ENCODE measurements around the gene C4orf33. TPM values are rescaled to one million over a fixed set of nuclear protein-coding genes. Genes with fewer than 3 reads are reported as not detected.

Gene C4orf33
- total and polyA plus RNA-seq, 7 donors: 1.4 to 3.1 (median 1.8) TPM

GRCh38 chr4:129094347-129094746 is 1.6 kb upstream of the C4orf33 start:
- peak overlapping the region; percentile 94 for H3K27ac ChIP-seq
- WGBS, 3 donors: 54 to 63% (median 54%) methylated on average over 3 of the region's 3 CpGs
- intact Hi-C loops (cut with DNase I): loop anchor here in 1 of 2 donors (5.0 kb wide), 1 partner anchor 807 kb away; the partner anchor contains the start of gene PGRMC2
- no peaks in the 10 kb centered on the region for H3K9me3 ChIP-seq
- H3K4me3 ChIP-seq: peak overlapping the region; percentile 84
- no peak for DNase-seq
- TF ChIP-seq CTCF (IDR thresholded peaks at IDR 0.05): no peak
- ATAC-seq: no peak
- no peaks in the 10 kb centered on the region for H3K36me3 ChIP-seq (ENCODE audit: insufficient read depth in 1 of 2, low read depth in 1 of 2)
- H3K27me3 ChIP-seq (ENCODE audit: insufficient read depth in 3 of 3, low read length in 2 of 3): no peaks in the 10 kb centered on the region
- H3K4me1 ChIP-seq: peaks cover 29% of the 10 kb centered on the region

GRCh38 chr4:129098531-129099001 is 2.6 kb downstream of the C4orf33 start:
- Histone ChIP-seq H3K36me3 (ENCODE audit: insufficient read depth in 1 of 2, low read depth in 1 of 2) (peaks cover 0 to 7% of the 10 kb centered on the region in 2 donors), H3K4me1 (peaks cover 17% of the 10 kb centered on the region), H3K27ac (no peak overlapping the region), H3K4me3 (no peak overlapping the region), H3K27me3 (ENCODE audit: insufficient read depth in 3 of 3, low read length in 2 of 3) (no peaks in the 10 kb centered on the region), H3K9me3 (no peaks in the 10 kb centered on the region)
- no peak for TF ChIP-seq CTCF (IDR thresholded peaks at IDR 0.05)
- no peak for ATAC-seq
- intact Hi-C loops (cut with DNase I): no loop called here
- DNase-seq: no peak

- H3K4me3 ChIP-seq: no peak overlapping the region
- no peaks in the 10 kb centered on the region for H3K9me3 ChIP-seq
- no peak for TF ChIP-seq CTCF (IDR thresholded peaks at IDR 0.05)
- DNase-seq: no peak
- intact Hi-C loops (cut with DNase I): no loop called here
- no peak overlapping the region for H3K27ac ChIP-seq
- WGBS, 3 donors: 60 to 77% (median 69%) methylated on average over 3 of the region's 3 CpGs
- peaks cover 0 to 19% of the 10 kb centered on the region in 2 donors for H3K36me3 ChIP-seq (ENCODE audit: insufficient read depth in 1 of 2, low read depth in 1 of 2)
- no peak for ATAC-seq
- H3K4me1 ChIP-seq: no peaks in the 10 kb centered on the region
- no peaks in the 10 kb centered on the region for H3K27me3 ChIP-seq (ENCODE audit: insufficient read depth in 3 of 3, low read length in 2 of 3)
These were observed 14.2 kb downstream of the C4orf33 start for GRCh38 chr4:129109965-129110824.

GRCh38 chr4:129110931-129111330 is 15.0 kb downstream of the C4orf33 start:
- H3K27ac ChIP-seq: no peak overlapping the region
- no peaks in the 10 kb centered on the region for H3K27me3 ChIP-seq (ENCODE audit: insufficient read depth in 3 of 3, low read length in 2 of 3)
- no peaks in the 10 kb centered on the region for H3K4me1 ChIP-seq
- no peaks in the 10 kb centered on the region for H3K9me3 ChIP-seq
- WGBS, 3 donors: 83 to 91% (median 86%) methylated on average over 3 of the region's 3 CpGs
- no peak for ATAC-seq
- no peak overlapping the region for H3K4me3 ChIP-seq
- DNase-seq: no peak
- intact Hi-C loops (cut with DNase I): no loop called here
- TF ChIP-seq CTCF (IDR thresholded peaks at IDR 0.05): no peak
- H3K36me3 ChIP-seq (ENCODE audit: insufficient read depth in 1 of 2, low read depth in 1 of 2): peaks cover 0 to 17% of the 10 kb centered on the region in 2 donors
